ENCODE measurements around the gene GRIK3.

The GRIK3 gene

DNA sequence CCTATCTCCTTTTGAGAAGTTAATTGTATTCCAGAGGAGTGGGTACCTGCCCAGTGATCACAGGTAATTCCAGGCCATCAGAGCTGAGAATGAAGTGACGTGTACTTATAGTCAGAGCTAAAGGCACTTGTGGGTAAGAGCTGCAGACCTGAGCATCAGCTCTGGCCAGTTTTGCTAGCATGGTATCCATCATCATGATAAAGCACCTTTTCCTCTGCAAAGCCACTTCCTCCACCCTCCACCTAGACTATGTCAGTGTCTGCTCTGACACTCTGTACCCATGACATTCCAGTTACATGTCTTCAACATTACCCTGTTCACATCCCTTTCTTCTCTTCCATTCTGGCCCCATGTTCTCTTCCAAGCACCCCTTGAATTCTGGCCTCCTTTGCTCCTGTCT is 157.3 kb downstream of the GRIK3 start:
- H3K27ac ChIP-seq: no peak overlapping the region
- TF ChIP-seq ZFX (IDR thresholded peaks at IDR 0.05; ENCODE audit: borderline replicate concordance): no peak
- TF ChIP-seq, protein P1, sequence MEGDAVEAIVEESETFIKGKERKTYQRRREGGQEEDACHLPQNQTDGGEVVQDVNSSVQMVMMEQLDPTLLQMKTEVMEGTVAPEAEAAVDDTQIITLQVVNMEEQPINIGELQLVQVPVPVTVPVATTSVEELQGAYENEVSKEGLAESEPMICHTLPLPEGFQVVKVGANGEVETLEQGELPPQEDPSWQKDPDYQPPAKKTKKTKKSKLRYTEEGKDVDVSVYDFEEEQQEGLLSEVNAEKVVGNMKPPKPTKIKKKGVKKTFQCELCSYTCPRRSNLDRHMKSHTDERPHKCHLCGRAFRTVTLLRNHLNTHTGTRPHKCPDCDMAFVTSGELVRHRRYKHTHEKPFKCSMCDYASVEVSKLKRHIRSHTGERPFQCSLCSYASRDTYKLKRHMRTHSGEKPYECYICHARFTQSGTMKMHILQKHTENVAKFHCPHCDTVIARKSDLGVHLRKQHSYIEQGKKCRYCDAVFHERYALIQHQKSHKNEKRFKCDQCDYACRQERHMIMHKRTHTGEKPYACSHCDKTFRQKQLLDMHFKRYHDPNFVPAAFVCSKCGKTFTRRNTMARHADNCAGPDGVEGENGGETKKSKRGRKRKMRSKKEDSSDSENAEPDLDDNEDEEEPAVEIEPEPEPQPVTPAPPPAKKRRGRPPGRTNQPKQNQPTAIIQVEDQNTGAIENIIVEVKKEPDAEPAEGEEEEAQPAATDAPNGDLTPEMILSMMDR (IDR thresholded peaks at IDR 0.05): no peak

DNA sequence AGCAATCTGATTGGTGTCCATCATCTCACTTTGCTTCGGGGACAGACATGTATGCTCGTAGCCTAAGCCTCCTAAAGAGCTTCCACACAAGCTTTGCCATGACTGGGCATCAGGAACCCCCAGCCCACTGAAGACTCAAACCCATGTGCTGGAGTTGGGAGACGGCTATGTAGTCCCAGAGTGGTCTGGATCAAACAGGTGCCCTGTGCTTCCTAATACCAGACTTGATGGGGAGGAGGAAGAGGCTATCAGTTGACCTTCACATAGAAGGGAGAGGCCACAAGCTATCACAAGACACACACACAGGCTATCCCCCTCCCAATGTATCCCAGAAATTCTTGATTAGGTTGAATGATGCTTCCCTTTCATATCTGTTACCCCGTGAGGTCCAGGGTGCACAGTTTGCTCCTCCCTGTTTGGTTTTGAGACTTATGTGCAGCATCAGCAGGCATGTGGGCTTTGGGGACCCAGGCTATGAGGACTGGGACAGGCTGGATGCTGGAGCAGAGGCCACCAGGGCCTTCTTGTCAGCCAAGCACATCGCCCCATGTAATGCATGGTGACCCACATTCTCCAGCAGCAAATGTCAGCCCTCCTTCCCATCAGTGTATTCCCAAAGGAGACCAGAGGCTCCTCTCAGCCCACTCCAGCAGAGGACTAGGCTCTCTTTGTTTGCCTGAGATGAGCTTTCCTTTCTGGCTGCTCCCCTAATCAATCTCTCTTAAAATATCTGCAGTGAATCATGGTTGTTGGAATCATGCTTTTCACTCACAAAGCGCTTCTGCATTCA is 159.8 kb downstream of the GRIK3 start:
- no peak for TF ChIP-seq ZFX (IDR thresholded peaks at IDR 0.05; ENCODE audit: borderline replicate concordance)
- TF ChIP-seq, protein P1 (IDR thresholded peaks at IDR 0.05): no peak

DNA sequence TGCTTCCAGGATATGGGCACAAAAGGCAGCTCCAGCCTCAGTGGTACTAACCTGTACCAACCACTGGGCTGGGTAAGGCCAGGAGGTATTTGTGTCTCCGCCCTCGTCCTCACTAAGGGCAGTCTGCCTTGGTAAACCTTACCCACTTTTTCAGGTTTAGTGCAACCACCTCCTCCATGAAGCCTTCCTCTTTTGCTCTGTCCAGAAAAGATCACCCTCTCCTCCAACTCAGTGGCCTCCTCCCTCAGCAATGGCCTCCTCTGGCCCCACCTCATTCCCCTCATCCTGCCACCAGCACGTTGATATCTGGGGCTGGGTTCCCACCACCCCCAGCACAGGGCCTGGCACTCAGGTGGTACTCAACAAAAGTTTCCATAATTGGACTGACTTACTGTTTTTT is 161.5 kb downstream of the GRIK3 start:
- TF ChIP-seq, protein P1 (IDR thresholded peaks at IDR 0.05): no peak
- TF ChIP-seq ZFX (IDR thresholded peaks at IDR 0.05; ENCODE audit: borderline replicate concordance): no peak
- no peak overlapping the region for H3K27ac ChIP-seq

More for the DNA sequence above, 159.8 kb downstream of the GRIK3 start:
- no peak overlapping the region for H3K27ac ChIP-seq

DNA sequence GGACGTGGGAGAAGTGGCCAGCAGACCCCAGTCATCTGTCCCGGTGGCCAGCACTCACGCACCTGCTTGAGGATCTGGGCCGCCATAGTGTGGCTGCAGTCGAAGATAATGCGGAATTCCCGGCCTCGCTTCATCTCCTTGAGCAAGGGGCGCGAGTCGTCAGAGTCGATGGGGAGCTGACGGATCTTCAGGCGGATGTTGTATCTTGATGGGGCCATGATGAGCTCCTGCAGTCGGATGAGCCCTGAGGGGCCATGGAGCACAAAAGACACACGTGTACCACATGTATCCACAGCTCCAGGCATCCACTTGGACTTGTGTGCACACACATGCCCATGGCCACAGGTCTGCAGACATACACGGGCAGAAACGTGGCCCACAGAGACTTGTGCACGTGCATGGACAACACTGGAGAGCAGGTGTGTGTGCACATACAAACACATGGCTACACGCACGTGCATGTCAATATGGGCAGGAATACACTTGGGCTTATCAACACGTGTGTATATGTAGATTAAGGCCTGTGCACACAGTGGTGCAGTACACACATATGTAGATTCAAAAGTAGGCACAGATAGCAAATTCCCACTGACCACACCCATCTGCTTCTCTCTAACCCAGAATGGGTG is 162.1 kb downstream of the GRIK3 start:
- TF ChIP-seq, protein P1 (IDR thresholded peaks at IDR 0.05): no peak
- no peak overlapping the region for H3K27ac ChIP-seq

DNA sequence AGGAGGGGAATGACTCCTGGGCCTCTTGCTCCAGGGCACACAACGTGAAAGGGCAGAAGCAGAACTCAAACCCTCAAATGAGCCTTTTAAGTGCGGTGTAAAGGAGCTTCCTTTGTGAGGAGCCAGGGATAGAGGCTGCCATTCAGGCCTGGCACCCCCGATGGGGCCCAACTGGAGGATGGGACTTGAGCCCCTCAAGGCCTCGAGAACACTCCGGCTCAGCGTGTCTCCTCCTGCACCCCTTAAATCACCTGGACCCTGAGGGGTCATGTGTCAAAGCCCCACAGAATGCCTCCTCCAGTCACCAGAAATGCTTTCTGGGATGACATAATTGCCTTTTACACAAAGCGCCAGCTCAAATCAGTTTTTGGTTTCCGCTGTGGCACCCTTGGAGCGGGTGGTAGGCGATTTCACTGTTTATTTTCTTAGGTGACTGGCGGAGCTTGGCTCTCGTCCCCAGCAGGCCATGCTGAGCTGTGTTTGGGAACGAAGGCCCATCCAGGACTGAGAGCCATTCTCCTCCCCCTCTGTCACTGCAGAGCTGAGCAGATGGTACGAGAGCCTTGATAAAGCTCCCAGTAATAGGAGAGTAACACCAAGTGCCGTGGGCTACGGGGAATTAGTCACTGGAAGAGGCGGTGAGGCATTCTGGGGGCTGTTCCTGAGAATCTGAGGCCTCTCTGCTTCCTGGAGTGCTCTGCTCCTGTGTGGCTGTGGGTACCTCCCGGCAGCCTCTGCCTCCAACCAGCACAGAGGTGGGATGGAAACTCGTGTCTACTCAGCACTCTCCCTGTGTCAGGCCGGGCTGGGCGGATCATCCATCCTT is 163.0 kb downstream of the GRIK3 start:
- H3K27ac ChIP-seq: no peak overlapping the region
- TF ChIP-seq, protein P1 (IDR thresholded peaks at IDR 0.05): no peak
- no peak for TF ChIP-seq ZFX (IDR thresholded peaks at IDR 0.05; ENCODE audit: borderline replicate concordance)

DNA sequence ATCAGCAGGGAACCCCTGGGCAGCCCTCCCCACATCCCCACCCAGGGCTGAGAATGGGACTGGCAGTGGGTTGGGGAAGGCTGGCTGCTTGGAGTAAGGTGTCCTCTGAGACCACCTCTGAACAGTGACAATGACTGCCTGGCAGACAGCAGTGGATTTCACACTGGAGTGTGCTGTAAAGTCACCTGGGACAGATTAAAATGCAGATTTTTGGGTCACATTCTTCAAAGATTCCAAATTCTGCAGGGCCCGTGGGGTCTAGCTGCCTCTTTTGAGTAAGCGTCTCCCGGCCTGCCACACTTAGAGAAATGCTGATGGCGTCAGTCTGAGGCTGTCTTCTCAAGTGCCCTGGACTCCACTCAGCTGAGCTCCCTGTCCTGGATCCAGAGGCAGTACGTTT is 164.5 kb downstream of the GRIK3 start:
- TF ChIP-seq, protein P1 (IDR thresholded peaks at IDR 0.05): no peak
- no peak for TF ChIP-seq ZFX (IDR thresholded peaks at IDR 0.05; ENCODE audit: borderline replicate concordance)
- no peak overlapping the region for H3K27ac ChIP-seq

Data from 22Rv1 (cell line).